NB4 (cell line): ENCODE data around the gene TMEM89.

Source experiments
- DNase-seq: peaks from one replicate; pipeline ENCODE4 v3.0.0; 2010; ENCODE audit warnings: low read depth
- H3K4me3 ChIP-seq: one replicate; pipeline ENCODE4 v1.5.1; 2011; ENCODE audit warnings: mild to moderate bottlenecking, low read depth, low read length, moderate library complexity
- MYC ChIP-seq: IDR thresholded peaks from 2 replicates; pipeline ENCODE4 v1.6.1; 2011; ENCODE audit warnings: low read depth, low read length
- POLR2A ChIP-seq: IDR thresholded peaks from 2 replicates; pipeline ENCODE4 v1.6.1; 2011; ENCODE audit warnings: mild to moderate bottlenecking; ENCODE audit not compliant: insufficient read length; ENCODE audit errors: extremely low read depth
- TF ChIP-seq, protein P1 (sequence below): IDR thresholded peaks from one replicate; pipeline ENCODE4 v1.5.1; 2012; ENCODE audit warnings: low read depth, low read length
- TF ChIP-seq, protein P2 (sequence below): IDR thresholded peaks from 2 replicates; pipeline ENCODE4 v1.6.1; 2011; ENCODE audit warnings: low read depth, low read length

The TMEM89 gene

DNA sequence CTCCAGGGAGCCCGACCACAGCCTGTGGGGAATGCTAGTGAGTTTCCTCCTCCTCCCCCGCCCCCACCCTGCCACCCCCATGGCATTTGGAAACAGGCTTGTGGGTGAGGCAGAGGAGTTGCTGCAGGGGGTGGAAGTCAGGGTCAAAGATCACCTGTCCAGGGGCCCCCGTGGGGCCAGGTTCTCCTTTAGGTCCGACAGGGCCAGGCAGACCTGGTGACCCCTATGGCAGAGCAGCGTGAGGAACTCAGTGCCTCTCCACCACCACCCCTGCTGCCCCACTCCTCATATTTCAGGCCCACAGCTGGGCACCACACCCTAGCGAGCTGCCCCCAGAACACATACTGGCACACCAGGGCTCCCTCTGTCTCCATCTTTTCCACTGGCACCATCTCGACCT, 49.1 kb downstream of the TMEM89 start:
- TF ChIP-seq, protein P1, sequence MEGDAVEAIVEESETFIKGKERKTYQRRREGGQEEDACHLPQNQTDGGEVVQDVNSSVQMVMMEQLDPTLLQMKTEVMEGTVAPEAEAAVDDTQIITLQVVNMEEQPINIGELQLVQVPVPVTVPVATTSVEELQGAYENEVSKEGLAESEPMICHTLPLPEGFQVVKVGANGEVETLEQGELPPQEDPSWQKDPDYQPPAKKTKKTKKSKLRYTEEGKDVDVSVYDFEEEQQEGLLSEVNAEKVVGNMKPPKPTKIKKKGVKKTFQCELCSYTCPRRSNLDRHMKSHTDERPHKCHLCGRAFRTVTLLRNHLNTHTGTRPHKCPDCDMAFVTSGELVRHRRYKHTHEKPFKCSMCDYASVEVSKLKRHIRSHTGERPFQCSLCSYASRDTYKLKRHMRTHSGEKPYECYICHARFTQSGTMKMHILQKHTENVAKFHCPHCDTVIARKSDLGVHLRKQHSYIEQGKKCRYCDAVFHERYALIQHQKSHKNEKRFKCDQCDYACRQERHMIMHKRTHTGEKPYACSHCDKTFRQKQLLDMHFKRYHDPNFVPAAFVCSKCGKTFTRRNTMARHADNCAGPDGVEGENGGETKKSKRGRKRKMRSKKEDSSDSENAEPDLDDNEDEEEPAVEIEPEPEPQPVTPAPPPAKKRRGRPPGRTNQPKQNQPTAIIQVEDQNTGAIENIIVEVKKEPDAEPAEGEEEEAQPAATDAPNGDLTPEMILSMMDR: no peak
- TF ChIP-seq, protein P2, sequence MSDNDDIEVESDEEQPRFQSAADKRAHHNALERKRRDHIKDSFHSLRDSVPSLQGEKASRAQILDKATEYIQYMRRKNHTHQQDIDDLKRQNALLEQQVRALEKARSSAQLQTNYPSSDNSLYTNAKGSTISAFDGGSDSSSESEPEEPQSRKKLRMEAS: no peak
- TF ChIP-seq MYC (no peak), POLR2A (no peak)
- H3K4me3 ChIP-seq: no peak overlapping the region
- DNase-seq: no peak

DNA sequence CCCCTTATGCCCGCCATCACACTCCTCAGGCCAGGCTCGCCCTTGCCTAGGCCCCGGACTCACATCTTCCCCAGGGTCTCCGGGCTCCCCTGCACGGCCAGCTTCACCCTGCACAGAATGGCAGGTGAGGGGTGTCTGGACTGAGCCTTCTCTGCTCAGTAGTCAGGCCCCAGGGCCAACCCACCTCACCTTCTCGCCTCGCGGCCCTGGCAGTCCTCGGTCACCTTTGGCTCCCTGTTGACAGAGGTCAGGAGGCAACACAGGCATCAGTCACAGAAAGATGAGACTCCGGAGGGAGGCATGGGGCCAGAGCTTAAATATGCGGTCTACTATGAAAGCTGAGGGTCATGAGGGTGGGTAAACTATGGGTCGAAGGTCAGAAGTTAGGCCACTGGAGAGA, 49.6 kb downstream of the TMEM89 start:
- no peak overlapping the region for H3K4me3 ChIP-seq
- no peak for DNase-seq
- TF ChIP-seq POLR2A (no peak), MYC (no peak)
- TF ChIP-seq, protein P1: no peak
- TF ChIP-seq, protein P2: no peak
